Dermis lymphatic vessel endothelial cell (primary cell): Measurements from ENCODE around the gene NCBP2L. TPM values are rescaled to one million over a fixed set of nuclear protein-coding genes. Genes with fewer than 3 reads are reported as not detected.

Source experiments
- total RNA-seq: library from RNA; depleted of rRNA; stranded (reverse); fragments of >200 nt; gene quantifications from 2 replicates; pipeline ENCODE4 v1.2.1, GENCODE V29; 2014

The NCBP2L gene
- not detected in 2 replicates for total RNA-seq

DNA sequence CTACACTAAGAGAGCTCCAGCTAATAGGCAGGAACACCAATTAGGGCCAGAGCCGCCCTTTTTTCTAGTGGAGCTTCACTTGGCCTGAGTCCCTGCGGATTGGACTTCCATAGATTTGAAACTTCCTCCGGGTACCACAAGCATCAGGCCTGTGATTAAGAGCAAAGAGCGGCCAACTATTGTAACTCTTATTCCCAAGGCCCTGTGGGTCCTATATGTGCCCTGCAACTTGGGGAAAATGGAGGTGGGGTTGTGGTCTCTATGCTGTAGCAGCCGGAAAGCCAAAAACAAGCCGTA, at the start of gene NCBP2L:
Gene NCBP2L, plus strand, starts transcription at position 198 of the 297 bp plus-strand sequence. CDS start 16,488 bp downstream, outside the sequence.

DNA sequence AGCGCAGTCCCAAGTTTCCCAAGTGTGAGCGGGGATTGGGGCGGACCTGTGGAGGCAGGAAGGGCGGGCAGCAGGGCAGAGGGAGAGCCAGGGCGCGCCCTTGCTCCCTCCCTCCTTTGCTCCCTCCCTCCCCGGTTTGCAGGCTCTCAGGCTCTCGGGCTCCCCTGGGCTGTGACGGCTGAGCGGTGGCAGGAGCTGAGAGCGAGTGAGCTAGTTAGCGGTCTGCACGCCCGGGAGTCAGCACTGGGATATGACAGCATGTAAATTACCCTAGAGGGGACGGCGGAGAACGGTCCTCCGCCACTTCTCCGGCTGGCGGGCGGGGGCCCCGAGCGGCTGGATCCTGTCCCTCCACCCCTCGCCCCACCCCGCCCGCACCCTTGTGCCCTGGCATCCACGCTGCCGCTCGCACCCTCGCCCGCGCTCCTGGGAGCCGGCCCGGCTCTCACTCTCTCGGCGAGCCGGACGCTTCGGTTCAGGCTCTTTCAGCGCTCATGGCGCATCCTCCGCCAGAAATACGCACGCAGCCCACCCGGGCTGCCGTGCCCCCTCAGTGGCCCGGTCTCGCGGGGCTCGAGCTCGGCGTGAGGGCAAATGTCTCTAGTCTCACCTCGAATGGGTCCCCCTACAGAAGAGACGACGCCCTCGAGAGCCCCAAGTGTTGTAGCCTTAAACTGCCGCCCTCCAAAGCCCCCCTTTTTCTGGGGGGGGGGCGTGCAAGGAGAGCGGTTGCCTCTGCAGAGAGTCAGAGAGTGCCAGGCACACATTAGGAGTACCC, 1.6 kb upstream of the NCBP2L start, which contains the start of gene TSC22D3:
Gene TSC22D3, minus strand, starts transcription at position 54 of the 778 bp plus-strand sequence. CDS start 368 bp downstream, outside the sequence.

DNA sequence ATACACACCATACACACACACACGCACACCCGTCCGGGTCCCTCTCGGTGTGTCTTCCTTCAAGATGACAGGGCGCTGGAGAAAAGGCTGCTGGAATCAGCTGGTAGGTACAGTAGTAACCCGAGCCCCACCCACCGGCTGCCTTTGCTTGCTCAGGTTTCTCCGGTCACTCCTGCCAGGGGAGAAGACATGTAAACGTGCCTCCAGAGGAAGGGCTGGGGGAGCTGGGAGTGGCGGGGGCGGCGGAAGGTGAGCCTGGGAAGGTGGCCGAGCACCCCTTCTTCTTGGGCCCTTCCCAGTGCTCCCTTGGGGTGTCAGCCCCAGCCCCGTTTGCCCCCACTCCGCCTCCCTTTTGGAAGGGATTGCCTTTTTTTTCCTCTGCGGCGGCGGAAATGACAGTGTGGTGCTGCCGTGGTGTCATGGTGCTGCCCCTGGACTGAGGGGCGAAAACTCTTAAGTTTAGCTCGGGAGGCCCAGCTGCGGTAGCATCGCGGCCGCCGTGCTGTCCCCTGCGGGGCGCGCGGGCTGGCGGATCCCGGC, 48.2 kb downstream of the NCBP2L start, which contains the start of gene MID2:
Gene MID2, plus strand, starts transcription at position 169 of the 540 bp plus-strand sequence. CDS start 561 bp downstream, outside the sequence.

Other genes starting within 250 kb of the NCBP2L start
- 19.6 and 21.7 TPM in 2 replicates for gene PRPS1, start 149.2 kb upstream of the NCBP2L start, total RNA-seq
- gene TSC22D3, start 1.9 kb upstream of the NCBP2L start, total RNA-seq, result 21.5 and 23.0 TPM in 2 replicates
- gene MID2, start 48.1 kb downstream of the NCBP2L start, total RNA-seq, result 32.5 and 53.3 TPM in 2 replicates
- not detected in 2 replicates for gene TEX13B, start 204.6 kb downstream of the NCBP2L start, total RNA-seq